Prostate gland (tissue), 2 donors: ENCODE results near the gene PRPSAP1.

Experiments
- POLR2A ChIP-seq: fragments of 450-650 bp; IDR thresholded peaks from one replicate; pipeline ENCODE4 v1.6.1; 2016; ENCODE audit warnings: antibody characterized with exemption, mild to moderate bottlenecking
- POLR2AphosphoS5 ChIP-seq: sonication (generic); formaldehyde crosslinking; IDR thresholded peaks from one replicate; pipeline ENCODE4 v1.6.1; 2017; ENCODE audit warnings: antibody characterized with exemption
- TF ChIP-seq, protein P1 (sequence below), 4 experiments: fragments of 200-600 bp in 2 of 4; fragments of 450-650 bp in 2 of 4; sonication (generic) in 2 of 4; IDR thresholded peaks; 1 replicate in 3 of 4; 2 replicates in 1 of 4; pipeline ENCODE4 v1.5.1; 2016 to 2019; ENCODE audit warnings: antibody characterized with exemption in 4 of 4, mild to moderate bottlenecking in 2 of 4, moderate library complexity in 2 of 4

DNA sequence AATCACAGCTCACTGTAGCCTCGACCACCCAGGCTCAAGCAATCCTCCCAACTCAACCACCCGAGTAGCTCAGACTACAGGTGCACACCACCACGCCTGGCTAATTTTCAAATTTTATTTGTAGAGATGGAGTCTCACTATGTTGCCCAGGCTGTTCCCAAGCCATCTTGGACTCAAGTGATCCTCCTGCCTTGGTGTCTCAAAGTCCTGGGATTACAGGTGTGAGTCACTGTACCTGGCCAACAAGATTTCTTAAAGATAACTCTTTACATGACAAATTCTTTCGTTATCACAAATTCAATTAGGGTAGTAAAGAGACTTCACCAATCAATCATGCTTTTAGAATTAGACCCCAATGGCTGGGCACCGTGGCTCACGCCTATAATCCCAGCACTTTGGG lies 12.4 kb downstream of the PRPSAP1 start:
- TF ChIP-seq, protein P1, sequence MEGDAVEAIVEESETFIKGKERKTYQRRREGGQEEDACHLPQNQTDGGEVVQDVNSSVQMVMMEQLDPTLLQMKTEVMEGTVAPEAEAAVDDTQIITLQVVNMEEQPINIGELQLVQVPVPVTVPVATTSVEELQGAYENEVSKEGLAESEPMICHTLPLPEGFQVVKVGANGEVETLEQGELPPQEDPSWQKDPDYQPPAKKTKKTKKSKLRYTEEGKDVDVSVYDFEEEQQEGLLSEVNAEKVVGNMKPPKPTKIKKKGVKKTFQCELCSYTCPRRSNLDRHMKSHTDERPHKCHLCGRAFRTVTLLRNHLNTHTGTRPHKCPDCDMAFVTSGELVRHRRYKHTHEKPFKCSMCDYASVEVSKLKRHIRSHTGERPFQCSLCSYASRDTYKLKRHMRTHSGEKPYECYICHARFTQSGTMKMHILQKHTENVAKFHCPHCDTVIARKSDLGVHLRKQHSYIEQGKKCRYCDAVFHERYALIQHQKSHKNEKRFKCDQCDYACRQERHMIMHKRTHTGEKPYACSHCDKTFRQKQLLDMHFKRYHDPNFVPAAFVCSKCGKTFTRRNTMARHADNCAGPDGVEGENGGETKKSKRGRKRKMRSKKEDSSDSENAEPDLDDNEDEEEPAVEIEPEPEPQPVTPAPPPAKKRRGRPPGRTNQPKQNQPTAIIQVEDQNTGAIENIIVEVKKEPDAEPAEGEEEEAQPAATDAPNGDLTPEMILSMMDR (IDR thresholded peaks at IDR 0.05) = no peak
- TF ChIP-seq POLR2A = no peak
- no peak for TF ChIP-seq POLR2AphosphoS5
